Body of pancreas (tissue), 4 donors: ENCODE results near the gene CCDC146. TPM values are rescaled to one million over a fixed set of nuclear protein-coding genes. Genes with fewer than 3 reads are reported as not detected.

ENCODE experiments used
- ATAC-seq: fragments of 150-250 bp; one replicate; pipeline ENCODE4 v1.9.1; 2016
- DNase-seq, 4 donors: peaks; one replicate each; pipeline ENCODE4 v3.0.0-alpha.2; 2019
- H3K27ac ChIP-seq, 4 donors: fragments of 200-600 bp; sonication (generic); 1 replicate in 3 of 4; 2 replicates in 1 of 4; pipeline versions ENCODE4 v1.5.1 to v1.6.1; 2016 to 2019; ENCODE audit warnings: mild to moderate bottlenecking in 1 of 4, mixed read lengths in 1 of 4, moderate library complexity in 1 of 4
- H3K27me3 ChIP-seq, 2 donors: fragments of 200-600 bp; sonication (generic); one replicate each; pipeline ENCODE4 v1.6.0; 2016; ENCODE audit warnings: mild to moderate bottlenecking in 1 of 2
- H3K36me3 ChIP-seq, 2 donors: fragments of 200-600 bp; sonication (generic); replicated peaks in 1 of 2; 2 replicates each; pipeline ENCODE4 v1.5.1; 2016; ENCODE audit warnings: low read depth in 2 of 2; ENCODE audit not compliant: insufficient read depth in 1 of 2
- H3K4me1 ChIP-seq: fragments of 200-600 bp; sonication (generic); one replicate; pipeline ENCODE4 v1.6.0; 2016
- H3K4me3 ChIP-seq, 2 donors: fragments of 200-600 bp; sonication (generic); 1 replicate in 1 of 2; 2 replicates in 1 of 2; pipeline ENCODE4 v1.5.1; 2016 to 2019
- H3K9me3 ChIP-seq, 3 donors: fragments of 200-600 bp; sonication (generic); 1 replicate in 2 of 3; 2 replicates in 1 of 3; pipeline ENCODE4 v1.5.1; 2016
- CTCF ChIP-seq, 7 experiments: fragments of 450-650 bp in 4 of 7; fragments of 200-600 bp in 3 of 7; sonication (generic) in 3 of 7; IDR thresholded peaks; one replicate each; pipeline ENCODE4 v1.5.1; 2016 to 2019; ENCODE audit warnings: antibody characterized with exemption in 7 of 7
- POLR2A ChIP-seq, 3 donors: fragments of 450-650 bp; IDR thresholded peaks; one replicate each; pipeline ENCODE4 v1.6.1; 2016; ENCODE audit warnings: antibody characterized with exemption in 3 of 3, mild to moderate bottlenecking in 2 of 3
- WGBS, 2 donors: methylation state at CpG; one replicate each; pipeline ENCODE4 v1.1.5; 2017; 5-methylcytosine and 5-hydroxymethylcytosine counted together
- intact Hi-C: fragments of 100-400 bp; cut with DNase I; formaldehyde crosslinking; loops from one replicate; pipeline ENCODE4 v1.15.1; 2023
- total RNA-seq, 2 donors: library from RNA; depleted of rRNA; stranded (reverse); fragments of >200 nt; gene quantifications; one replicate each; pipeline ENCODE4 v1.1.0, GENCODE V29; 2016

CCDC146 gene
- total RNA-seq, 2 donors from 2014 or later = 3.3 to 7.5 TPM

GRCh38 chr7:77313085-77313484, 190.7 kb downstream of the CCDC146 start:
- no peak for DNase-seq
- H3K27ac ChIP-seq = no peak overlapping the region
- no peaks in the 10 kb centered on the region for H3K4me1 ChIP-seq
- no peak for ATAC-seq
- no peak overlapping the region for H3K4me3 ChIP-seq
- TF ChIP-seq POLR2A (IDR thresholded peaks at IDR 0.05) (no peak), CTCF (IDR thresholded peaks at IDR 0.05) (no peak)
- H3K36me3 ChIP-seq = peaks cover 0 to 11% of the 10 kb centered on the region in 2 donors
- H3K27me3 ChIP-seq = no peaks in the 10 kb centered on the region
- WGBS, 2 donors = 58 to 66% methylated on average over 2 of the region's 2 CpGs
- H3K9me3 ChIP-seq = no peaks in the 10 kb centered on the region
- intact Hi-C loops = no loop called here

- H3K36me3 ChIP-seq = peaks cover 0 to 11% of the 10 kb centered on the region in 2 donors
- no peak overlapping the region for H3K27ac ChIP-seq
- H3K4me3 ChIP-seq = no peak overlapping the region
- intact Hi-C loops = no loop called here
- TF ChIP-seq CTCF (IDR thresholded peaks at IDR 0.05) = no peak
- TF ChIP-seq POLR2A (IDR thresholded peaks at IDR 0.05) = no peak
- ATAC-seq (no peak), DNase-seq (no peak)
- 72 to 86% methylated on average over 5 of the region's 5 CpGs for WGBS, 2 donors
- no peaks in the 10 kb centered on the region for H3K9me3 ChIP-seq
- H3K4me1 ChIP-seq = no peaks in the 10 kb centered on the region
- H3K27me3 ChIP-seq = no peaks in the 10 kb centered on the region
Measured at GRCh38 chr7:77313876-77314480, 191.6 kb downstream of the CCDC146 start.

GRCh38 chr7:77315182-77315591, 192.8 kb downstream of the CCDC146 start:
- 88 to 90% methylated on average over 3 of the region's 3 CpGs for WGBS, 2 donors
- intact Hi-C loops = no loop called here
- no peak for DNase-seq
- Histone ChIP-seq H3K36me3 (peaks cover 0 to 13% of the 10 kb centered on the region in 2 donors), H3K27me3 (no peaks in the 10 kb centered on the region), H3K4me3 (no peak overlapping the region), H3K27ac (no peak overlapping the region), H3K9me3 (no peaks in the 10 kb centered on the region), H3K4me1 (no peaks in the 10 kb centered on the region)
- ATAC-seq = no peak
- no peak for TF ChIP-seq CTCF (IDR thresholded peaks at IDR 0.05)
- no peak for TF ChIP-seq POLR2A (IDR thresholded peaks at IDR 0.05)

GRCh38 chr7:77316219-77316978, 194.0 kb downstream of the CCDC146 start:
- no peak for TF ChIP-seq POLR2A (IDR thresholded peaks at IDR 0.05)
- TF ChIP-seq CTCF (IDR thresholded peaks at IDR 0.05) = no peak
- H3K27me3 ChIP-seq = no peaks in the 10 kb centered on the region
- no peaks in the 10 kb centered on the region for H3K4me1 ChIP-seq
- WGBS, 2 donors = 54% methylated on average over 2 of the region's 2 CpGs
- no peak for DNase-seq
- H3K27ac ChIP-seq = no peak overlapping the region
- H3K36me3 ChIP-seq = peaks cover 0 to 8% of the 10 kb centered on the region in 2 donors
- no peak overlapping the region for H3K4me3 ChIP-seq
- no peak for ATAC-seq
- intact Hi-C loops = no loop called here
- no peaks in the 10 kb centered on the region for H3K9me3 ChIP-seq
